SK-N-SH (cell line): ENCODE data around the gene WSCD1.

Experiments used
- CTCF ChIP-seq: fragments of 200-600 bp; sonication (generic); IDR thresholded peaks from 2 replicates; pipeline ENCODE4 v1.6.1; 2017; ENCODE audit warnings: antibody characterized with exemption, mild to moderate bottlenecking, moderate library complexity
- TF ChIP-seq, protein P1 (sequence below): IDR thresholded peaks from 2 replicates; pipeline ENCODE4; 2012

- TF ChIP-seq CTCF, result no peak
- TF ChIP-seq, protein P1, sequence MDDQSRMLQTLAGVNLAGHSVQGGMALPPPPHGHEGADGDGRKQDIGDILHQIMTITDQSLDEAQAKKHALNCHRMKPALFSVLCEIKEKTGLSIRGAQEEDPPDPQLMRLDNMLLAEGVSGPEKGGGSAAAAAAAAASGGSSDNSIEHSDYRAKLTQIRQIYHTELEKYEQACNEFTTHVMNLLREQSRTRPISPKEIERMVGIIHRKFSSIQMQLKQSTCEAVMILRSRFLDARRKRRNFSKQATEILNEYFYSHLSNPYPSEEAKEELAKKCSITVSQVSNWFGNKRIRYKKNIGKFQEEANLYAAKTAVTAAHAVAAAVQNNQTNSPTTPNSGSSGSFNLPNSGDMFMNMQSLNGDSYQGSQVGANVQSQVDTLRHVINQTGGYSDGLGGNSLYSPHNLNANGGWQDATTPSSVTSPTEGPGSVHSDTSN, result no peak
These were observed 70.0 kb downstream of the WSCD1 start for GRCh38 chr17:6140188-6140587.
